ENCODE data around the gene TACC2.
A peak's percentile ranks its signal among the peaks of the same experiment; 100 is the strongest.

The TACC2 gene

DNA sequence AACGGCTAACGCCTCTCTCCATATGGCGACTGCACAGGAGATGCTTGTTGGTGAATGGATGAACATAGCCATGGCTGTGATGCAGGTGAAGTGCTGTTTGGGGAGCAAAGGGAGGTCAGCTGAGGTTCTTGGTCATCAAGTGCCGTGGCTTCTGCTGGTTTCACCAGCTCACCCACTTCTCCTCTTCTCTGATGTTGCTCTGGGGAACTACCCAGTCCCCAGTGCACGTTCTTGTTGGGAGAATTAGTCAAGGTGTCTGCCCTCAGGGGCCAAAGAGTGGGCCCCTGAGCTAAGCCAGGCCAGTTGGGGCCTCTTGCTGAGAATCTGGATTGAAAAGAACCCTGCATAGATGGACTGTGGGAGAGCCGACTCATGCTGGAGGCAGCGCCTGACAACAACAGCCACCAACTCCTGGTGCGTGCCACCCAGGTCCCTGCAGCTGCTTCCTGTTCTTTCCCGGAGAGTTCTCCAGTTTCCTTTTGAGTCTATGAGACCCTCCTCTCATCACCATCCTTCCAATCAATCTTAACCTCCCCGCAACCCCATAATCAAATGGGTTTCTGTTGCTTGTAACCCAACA is 285.1 kb downstream of the TACC2 start:
- TF ChIP-seq, protein P1, sequence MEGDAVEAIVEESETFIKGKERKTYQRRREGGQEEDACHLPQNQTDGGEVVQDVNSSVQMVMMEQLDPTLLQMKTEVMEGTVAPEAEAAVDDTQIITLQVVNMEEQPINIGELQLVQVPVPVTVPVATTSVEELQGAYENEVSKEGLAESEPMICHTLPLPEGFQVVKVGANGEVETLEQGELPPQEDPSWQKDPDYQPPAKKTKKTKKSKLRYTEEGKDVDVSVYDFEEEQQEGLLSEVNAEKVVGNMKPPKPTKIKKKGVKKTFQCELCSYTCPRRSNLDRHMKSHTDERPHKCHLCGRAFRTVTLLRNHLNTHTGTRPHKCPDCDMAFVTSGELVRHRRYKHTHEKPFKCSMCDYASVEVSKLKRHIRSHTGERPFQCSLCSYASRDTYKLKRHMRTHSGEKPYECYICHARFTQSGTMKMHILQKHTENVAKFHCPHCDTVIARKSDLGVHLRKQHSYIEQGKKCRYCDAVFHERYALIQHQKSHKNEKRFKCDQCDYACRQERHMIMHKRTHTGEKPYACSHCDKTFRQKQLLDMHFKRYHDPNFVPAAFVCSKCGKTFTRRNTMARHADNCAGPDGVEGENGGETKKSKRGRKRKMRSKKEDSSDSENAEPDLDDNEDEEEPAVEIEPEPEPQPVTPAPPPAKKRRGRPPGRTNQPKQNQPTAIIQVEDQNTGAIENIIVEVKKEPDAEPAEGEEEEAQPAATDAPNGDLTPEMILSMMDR (IDR thresholded peaks at IDR 0.05; ENCODE audit: control insufficient read depth, extremely low read depth, insufficient read depth), result no peak
- no peak for DNase-seq (ENCODE audit: low read depth)
- no peak overlapping the region for H3K4me3 ChIP-seq (ENCODE audit: low read depth, low read length)

DNA sequence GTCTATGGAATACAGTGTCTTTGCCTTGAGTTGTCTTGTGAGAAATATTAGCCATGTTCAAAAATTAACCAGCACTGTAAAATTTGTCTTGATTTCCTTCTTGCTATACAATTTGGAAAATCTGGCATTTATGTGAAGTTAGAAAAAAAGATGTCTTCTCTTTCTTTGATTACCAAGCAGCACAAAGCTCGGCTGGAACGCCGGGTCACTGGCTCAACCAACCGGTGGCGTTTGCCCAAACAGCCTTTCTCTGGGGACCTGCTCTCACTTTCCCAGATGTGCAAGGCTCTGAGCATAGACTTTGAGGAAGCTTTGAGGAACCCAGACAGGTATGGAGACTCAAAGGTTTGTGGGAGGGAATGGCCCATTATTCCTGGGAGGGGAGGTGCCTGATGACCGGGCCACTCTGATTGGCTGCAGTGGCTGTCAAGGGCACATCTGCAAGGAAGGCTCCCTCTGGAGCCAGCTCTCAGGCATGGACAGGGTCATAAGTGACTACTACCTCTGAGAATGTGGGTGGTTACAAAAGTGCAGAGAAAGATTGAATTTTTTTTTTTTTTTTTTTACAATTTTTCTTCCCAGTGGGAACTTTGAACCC is 287.7 kb downstream of the TACC2 start:
- no peak for DNase-seq (ENCODE audit: low read depth)
- no peak overlapping the region for H3K4me3 ChIP-seq (ENCODE audit: low read depth, low read length)
- TF ChIP-seq, protein P1 (IDR thresholded peaks at IDR 0.05; ENCODE audit: control insufficient read depth, extremely low read depth, insufficient read depth), result no peak

DNA sequence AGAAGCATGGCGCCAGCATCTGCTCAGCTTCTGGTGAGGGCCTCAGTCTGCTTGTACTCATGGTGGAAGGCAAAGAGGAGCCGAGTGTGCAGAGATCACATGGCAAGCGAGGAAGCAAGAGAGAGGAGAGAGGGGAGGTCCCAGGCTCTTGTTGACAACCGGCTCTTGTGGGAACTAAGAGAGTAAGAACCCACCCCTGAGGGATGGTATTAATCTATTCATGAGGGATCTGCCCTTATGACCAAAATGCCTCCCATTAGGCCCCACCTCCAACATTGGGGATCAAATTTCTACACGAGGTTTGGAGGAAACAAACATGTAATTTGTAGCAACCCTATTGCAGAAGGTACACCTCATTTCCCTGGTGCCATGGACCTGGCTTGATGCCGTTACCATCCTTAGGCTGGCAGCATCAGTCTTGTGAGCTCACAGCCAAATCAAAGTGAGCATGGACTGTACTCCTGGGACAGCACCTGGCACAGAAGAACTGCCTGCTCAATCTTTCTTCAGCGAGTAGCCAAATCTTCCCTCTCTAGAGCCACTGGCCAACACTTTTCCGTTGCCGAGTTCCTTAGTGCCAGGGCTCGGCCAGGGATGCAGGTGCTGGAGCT is 288.7 kb downstream of the TACC2 start:
- no peak overlapping the region for H3K4me3 ChIP-seq (ENCODE audit: low read depth, low read length)
- no peak for DNase-seq (ENCODE audit: low read depth)
- TF ChIP-seq, protein P1 (IDR thresholded peaks at IDR 0.05; ENCODE audit: control insufficient read depth, extremely low read depth, insufficient read depth), result no peak

DNA sequence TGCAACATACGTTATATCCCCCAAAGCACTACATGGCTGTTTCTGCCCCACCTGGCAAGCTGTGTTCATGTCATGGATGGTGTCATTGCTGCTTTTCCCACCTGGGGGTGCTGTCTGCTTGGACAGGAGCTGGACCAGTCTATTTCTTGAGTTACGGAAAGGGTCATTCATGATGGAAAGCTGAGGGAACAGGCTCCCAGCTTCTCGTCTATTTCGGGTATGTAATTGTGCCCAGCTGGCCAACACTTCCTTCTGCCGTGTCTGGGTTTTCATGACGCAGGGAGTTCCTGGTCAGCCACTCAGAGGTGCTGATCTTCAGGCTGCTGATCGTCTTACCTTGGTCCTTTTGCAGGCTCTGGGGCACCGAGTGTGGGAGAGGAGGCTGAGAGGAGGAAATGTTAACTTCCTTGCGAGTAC is 290.8 kb downstream of the TACC2 start:
- DNase-seq (ENCODE audit: low read depth), result peak; percentile 3
- TF ChIP-seq, protein P1 (IDR thresholded peaks at IDR 0.05; ENCODE audit: control insufficient read depth, extremely low read depth, insufficient read depth), result peak; percentile 76
- H3K4me3 ChIP-seq (ENCODE audit: low read depth, low read length), result no peak overlapping the region

DNA sequence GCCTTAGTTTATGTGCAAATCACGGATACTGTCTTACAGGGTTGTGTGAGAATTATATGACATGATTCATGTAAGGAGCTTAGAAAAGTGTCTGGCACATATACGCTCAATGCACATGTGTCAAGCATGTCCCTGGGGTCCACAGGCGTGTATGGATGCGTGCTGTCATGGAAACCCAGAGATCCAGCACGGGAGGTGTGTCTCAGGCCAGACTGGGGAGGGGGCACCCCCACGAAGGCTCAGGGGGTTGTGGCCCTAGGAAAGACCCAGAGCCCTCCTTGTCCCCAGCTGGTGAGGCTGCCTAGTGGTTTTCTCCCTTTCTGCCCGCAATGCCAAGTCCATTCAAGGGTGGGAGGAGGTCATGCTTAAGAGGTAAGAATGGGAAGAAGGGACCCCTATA is 291.2 kb downstream of the TACC2 start:
- DNase-seq (ENCODE audit: low read depth), result no peak
- TF ChIP-seq, protein P1 (IDR thresholded peaks at IDR 0.05; ENCODE audit: control insufficient read depth, extremely low read depth, insufficient read depth), result no peak
- H3K4me3 ChIP-seq (ENCODE audit: low read depth, low read length), result no peak overlapping the region

DNA sequence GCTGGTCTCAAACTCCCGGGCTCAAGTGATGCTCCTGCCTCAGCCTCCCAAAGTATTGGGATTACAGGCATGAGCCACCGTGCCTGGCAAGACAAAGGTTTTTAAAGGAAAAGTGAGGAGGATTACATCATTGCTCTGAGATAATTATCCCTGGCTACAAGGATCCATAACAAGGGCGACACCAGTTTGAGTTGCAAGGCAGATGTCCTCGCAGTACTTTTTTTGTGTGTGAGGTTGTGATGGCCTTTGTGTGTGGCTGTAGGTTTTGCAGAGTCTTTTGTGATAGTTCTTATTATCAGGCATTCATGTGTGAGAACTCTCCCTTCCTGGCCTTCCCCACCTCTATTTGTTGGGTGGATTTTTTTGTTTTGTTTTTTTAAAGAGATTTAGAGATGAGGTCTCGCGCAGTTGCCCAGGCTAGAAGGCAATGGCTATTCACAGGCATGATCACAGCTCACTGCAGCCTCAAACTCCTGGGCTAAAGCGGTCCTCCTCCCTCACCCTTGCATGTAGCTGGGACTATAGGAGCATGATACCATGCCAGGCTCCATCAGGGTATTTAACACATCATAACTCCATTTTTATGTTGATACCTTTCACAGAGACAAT is 292.2 kb downstream of the TACC2 start:
- TF ChIP-seq, protein P1 (IDR thresholded peaks at IDR 0.05; ENCODE audit: control insufficient read depth, extremely low read depth, insufficient read depth), result no peak
- DNase-seq (ENCODE audit: low read depth), result no peak
- H3K4me3 ChIP-seq (ENCODE audit: low read depth, low read length), result no peak overlapping the region

Data from LNCaP clone FGC (cell line).